HEK293 (cell line): ENCODE results near the gene JOSD1.

ENCODE experiments used
- CTCF ChIA-PET: fragments of 350-600 bp; formaldehyde crosslinking; extraction: SDS; loops from one replicate; lab custom pipeline; 2021; ENCODE audit warnings: antibody characterized with exemption; lab: Yijun Ruan, JAX
- POLR2A ChIA-PET: fragments of 300-600 bp; formaldehyde crosslinking; extraction: SDS; loops from one replicate; lab custom pipeline; 2020; ENCODE audit warnings: antibody characterized with exemption, inconsistent platforms; lab: Yijun Ruan, JAX
- H3K27ac ChIP-seq: fragments of 200-500 bp; sonication (Bioruptor generic); 2 replicates; pipeline ENCODE4 v1.5.1; 2014; ENCODE audit warnings: low read depth, low read length, control low read depth, inconsistent platforms; ENCODE audit errors: extremely low read depth
- H3K36me3 ChIP-seq, 2 experiments: fragments of 200-500 bp in 1 of 2; sonication (Bioruptor generic) in 1 of 2; 1 replicate in 1 of 2; 2 replicates in 1 of 2; pipeline ENCODE4 v1.5.1; 2014 to 2017; ENCODE audit warnings: inconsistent platforms in 2 of 2, low read length in 2 of 2; ENCODE audit not compliant: control insufficient read depth in 2 of 2, insufficient read depth in 1 of 2
- H3K4me1 ChIP-seq: fragments of 200-500 bp; sonication (Bioruptor generic); 2 replicates; pipeline ENCODE4 v1.5.1; 2014; ENCODE audit warnings: mild to moderate bottlenecking, low read length, inconsistent platforms; ENCODE audit not compliant: control insufficient read depth, insufficient read depth
- H3K4me3 ChIP-seq: 2 replicates; pipeline ENCODE4 v1.5.1; 2011; ENCODE audit warnings: low read depth, mild to moderate bottlenecking, control low read depth, low read length, moderate library complexity
- H3K9me3 ChIP-seq: fragments of 200-500 bp; sonication (Bioruptor generic); 2 replicates; pipeline ENCODE4 v1.5.1; 2014; ENCODE audit warnings: low read depth, low read length, inconsistent platforms; ENCODE audit not compliant: control insufficient read depth, insufficient read depth
- GLIS2 ChIP-seq: fragments of 450-650 bp; formaldehyde crosslinking; IDR thresholded peaks from 2 replicates; pipeline ENCODE4 v1.5.1; 2016; ENCODE audit warnings: missing biosample characterization, missing genetic modification characterization
- HOXC10 ChIP-seq: sonication (generic); formaldehyde crosslinking; IDR thresholded peaks from 2 replicates; pipeline ENCODE4 v1.8.1; 2023; ENCODE audit warnings: mild to moderate bottlenecking, missing genetic modification reagents
- TRIM28 ChIP-seq: IDR thresholded peaks from 2 replicates; pipeline ENCODE4 v1.6.1; 2011; ENCODE audit warnings: low read length, control low read depth, borderline replicate concordance
- ZBTB10 ChIP-seq: fragments of 450-650 bp; formaldehyde crosslinking; IDR thresholded peaks from 2 replicates; pipeline ENCODE4 v1.5.1; 2016; ENCODE audit warnings: missing biosample characterization, missing genetic modification characterization
- ZFP3 ChIP-seq: fragments of 450-650 bp; formaldehyde crosslinking; IDR thresholded peaks from 2 replicates; pipeline ENCODE4 v1.5.1; 2016; ENCODE audit warnings: low read depth, missing biosample characterization, missing genetic modification characterization
- ZFP41 ChIP-seq: fragments of 450-650 bp; formaldehyde crosslinking; IDR thresholded peaks from 2 replicates; pipeline ENCODE4 v1.5.1; 2016; ENCODE audit warnings: missing biosample characterization, missing genetic modification characterization, borderline replicate concordance
- ZNF16 ChIP-seq: fragments of 450-650 bp; formaldehyde crosslinking; IDR thresholded peaks from 2 replicates; pipeline ENCODE4 v1.5.1; 2016; ENCODE audit warnings: low read depth, missing biosample characterization, missing genetic modification characterization
- ZNF248 ChIP-seq: fragments of 450-650 bp; formaldehyde crosslinking; IDR thresholded peaks from 2 replicates; pipeline ENCODE4 v1.5.1; 2017; ENCODE audit warnings: missing biosample characterization, missing genetic modification characterization
- ZNF280C ChIP-seq: fragments of 450-650 bp; formaldehyde crosslinking; IDR thresholded peaks from 2 replicates; pipeline ENCODE4 v1.5.1; 2016; ENCODE audit warnings: missing biosample characterization, missing genetic modification characterization
- ZNF350 ChIP-seq: fragments of 450-650 bp; formaldehyde crosslinking; IDR thresholded peaks from 2 replicates; pipeline ENCODE4 v1.5.0; 2017; ENCODE audit warnings: missing biosample characterization, mild to moderate bottlenecking, missing genetic modification characterization
- ZNF449 ChIP-seq: fragments of 450-650 bp; formaldehyde crosslinking; IDR thresholded peaks from 2 replicates; pipeline ENCODE4 v1.5.1; 2017; ENCODE audit warnings: missing biosample characterization, mild to moderate bottlenecking, missing genetic modification characterization, moderate library complexity
- ZNF521 ChIP-seq: fragments of 450-650 bp; formaldehyde crosslinking; IDR thresholded peaks from 2 replicates; pipeline ENCODE4 v1.5.1; 2017; ENCODE audit warnings: missing biosample characterization, mild to moderate bottlenecking, missing genetic modification characterization
- ZNF560 ChIP-seq: fragments of 450-650 bp; formaldehyde crosslinking; IDR thresholded peaks from 2 replicates; pipeline ENCODE4 v1.5.1; 2017; ENCODE audit warnings: missing biosample characterization, missing genetic modification characterization, borderline replicate concordance
- ZNF645 ChIP-seq: fragments of 450-650 bp; formaldehyde crosslinking; IDR thresholded peaks from 2 replicates; pipeline ENCODE4; 2016; ENCODE audit warnings: missing biosample characterization, missing genetic modification characterization
- ZNF658 ChIP-seq: fragments of 450-650 bp; formaldehyde crosslinking; IDR thresholded peaks from 2 replicates; pipeline ENCODE4; 2016; ENCODE audit warnings: missing biosample characterization, missing genetic modification characterization
- ZNF707 ChIP-seq: fragments of 450-650 bp; formaldehyde crosslinking; IDR thresholded peaks from 2 replicates; pipeline ENCODE4 v1.5.1; 2016; ENCODE audit warnings: missing biosample characterization, missing genetic modification characterization
- ZNF747 ChIP-seq: fragments of 450-650 bp; formaldehyde crosslinking; IDR thresholded peaks from 2 replicates; pipeline ENCODE4 v1.5.1; 2016; ENCODE audit warnings: missing biosample characterization, missing genetic modification characterization
- ZNF791 ChIP-seq: fragments of 450-650 bp; formaldehyde crosslinking; IDR thresholded peaks from 2 replicates; pipeline ENCODE4 v1.5.1; 2016; ENCODE audit warnings: missing biosample characterization, missing genetic modification characterization
- ZSCAN30 ChIP-seq: fragments of 450-650 bp; IDR thresholded peaks from 2 replicates; pipeline ENCODE4 v1.5.1; 2018; ENCODE audit warnings: missing biosample characterization, mild to moderate bottlenecking, missing genetic modification characterization, moderate library complexity
- TF ChIP-seq, protein P1 (sequence below): fragments of 450-650 bp; formaldehyde crosslinking; IDR thresholded peaks from 2 replicates; pipeline ENCODE4 v1.5.1; 2016; ENCODE audit warnings: missing biosample characterization, missing genetic modification characterization

JOSD1 gene

GRCh38 chr22:38739300-38740055, 38.7 kb upstream of the JOSD1 start:
- no peaks in the 10 kb centered on the region for H3K9me3 ChIP-seq
- TF ChIP-seq, protein P1, sequence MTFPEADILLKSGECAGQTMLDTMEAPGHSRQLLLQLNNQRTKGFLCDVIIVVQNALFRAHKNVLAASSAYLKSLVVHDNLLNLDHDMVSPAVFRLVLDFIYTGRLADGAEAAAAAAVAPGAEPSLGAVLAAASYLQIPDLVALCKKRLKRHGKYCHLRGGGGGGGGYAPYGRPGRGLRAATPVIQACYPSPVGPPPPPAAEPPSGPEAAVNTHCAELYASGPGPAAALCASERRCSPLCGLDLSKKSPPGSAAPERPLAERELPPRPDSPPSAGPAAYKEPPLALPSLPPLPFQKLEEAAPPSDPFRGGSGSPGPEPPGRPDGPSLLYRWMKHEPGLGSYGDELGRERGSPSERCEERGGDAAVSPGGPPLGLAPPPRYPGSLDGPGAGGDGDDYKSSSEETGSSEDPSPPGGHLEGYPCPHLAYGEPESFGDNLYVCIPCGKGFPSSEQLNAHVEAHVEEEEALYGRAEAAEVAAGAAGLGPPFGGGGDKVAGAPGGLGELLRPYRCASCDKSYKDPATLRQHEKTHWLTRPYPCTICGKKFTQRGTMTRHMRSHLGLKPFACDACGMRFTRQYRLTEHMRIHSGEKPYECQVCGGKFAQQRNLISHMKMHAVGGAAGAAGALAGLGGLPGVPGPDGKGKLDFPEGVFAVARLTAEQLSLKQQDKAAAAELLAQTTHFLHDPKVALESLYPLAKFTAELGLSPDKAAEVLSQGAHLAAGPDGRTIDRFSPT (tag by site-specific recombination): peak; percentile 83
- TF ChIP-seq ZBTB10 (tag by site-specific recombination): no peak
- TF ChIP-seq, all 188 proteins: peak for 1
- POLR2A ChIA-PET: interaction anchor here (0.5 to 1.5 kb wide), 3 partner anchors 34 to 580 kb away, joined by 3 to 11 read pairs (median 6); partner anchors contain the start of gene GTPBP1
- no peak overlapping the region for H3K27ac ChIP-seq
- no peak overlapping the region for H3K4me3 ChIP-seq
- no peaks in the 10 kb centered on the region for H3K4me1 ChIP-seq
- H3K36me3 ChIP-seq: peaks cover 50 to 100% of the 10 kb centered on the region in 2 experiments
- CTCF ChIA-PET: interaction anchor here (0.6 to 1.3 kb wide), 5 partner anchors 11 to 253 kb away, joined by 3 to 5 read pairs (median 4); no protein-coding TSS in a partner anchor

- no peak overlapping the region for H3K4me3 ChIP-seq
- H3K4me1 ChIP-seq: no peaks in the 10 kb centered on the region
- TF ChIP-seq ZNF707 (no peak), ZNF16 (no peak), ZNF560 (no peak), ZSCAN30 (tag by site-specific recombination) (no peak), HOXC10 (no peak), TRIM28 (no peak), ZNF791 (tag by site-specific recombination) (no peak), ZFP3 (tag by site-specific recombination) (no peak), ZFP41 (tag by site-specific recombination) (no peak), ZNF280C (tag by site-specific recombination) (no peak), ZNF449 (tag by site-specific recombination) (no peak), ZNF658 (tag by site-specific recombination) (no peak), ZNF747 (no peak), ZNF645 (tag by site-specific recombination) (no peak), GLIS2 (tag by site-specific recombination) (no peak), ZNF350 (tag by site-specific recombination) (no peak), ZNF248 (tag by site-specific recombination) (no peak), ZNF521 (tag by site-specific recombination) (no peak)
- H3K27ac ChIP-seq: no peak overlapping the region
- H3K36me3 ChIP-seq: peaks cover 41 to 100% of the 10 kb centered on the region in 2 experiments
- POLR2A ChIA-PET: interaction anchor here (1.0 to 1.1 kb wide), 2 partner anchors 9 to 14 kb away, joined by 3 read pairs; no protein-coding TSS in a partner anchor
- H3K9me3 ChIP-seq: no peaks in the 10 kb centered on the region
- CTCF ChIA-PET: interaction anchor here (1.0 kb wide), 1 partner anchor 24 kb away, joined by 3 read pairs; no protein-coding TSS in a partner anchor
These were observed 37.8 kb upstream of the JOSD1 start for GRCh38 chr22:38738475-38739070.
